Transverse colon (tissue), 4 donors: Measurements from ENCODE around the gene AKAP7. TPM values are rescaled to one million over a fixed set of nuclear protein-coding genes. Genes with fewer than 3 reads are reported as not detected.
"Not testable (repeated sequence)": the region's sequence is repeated elsewhere in the genome, so short reads cannot be mapped to it uniquely, and the experiment has no call there.

Source experiments
- DNase-seq: peaks from one replicate; pipeline ENCODE4 v3.0.0-alpha.2; 2019
- H3K27ac ChIP-seq, 4 donors: fragments of 200-600 bp; sonication (generic); 2 replicates each; pipeline ENCODE4 v1.5.1; 2016 to 2018; ENCODE audit warnings: inconsistent platforms in 4 of 4
- H3K27me3 ChIP-seq: fragments of 200-600 bp; sonication (generic); 2 replicates; pipeline ENCODE4 v1.5.1; 2017; ENCODE audit warnings: inconsistent platforms
- H3K36me3 ChIP-seq, 4 donors: fragments of 200-600 bp; sonication (generic); 2 replicates each; pipeline ENCODE4 v1.5.1; 2017 to 2019; ENCODE audit warnings: inconsistent platforms in 4 of 4
- H3K4me1 ChIP-seq, 4 donors: fragments of 200-600 bp; sonication (generic); 2 replicates each; pipeline ENCODE4 v1.5.1; 2017 to 2020; ENCODE audit warnings: inconsistent platforms in 4 of 4
- H3K4me3 ChIP-seq, 4 donors: fragments of 200-600 bp; sonication (generic); 1 replicate in 1 of 4; 2 replicates in 3 of 4; pipeline versions ENCODE4 v1.5.1 to v1.6.1; 2017 to 2019; ENCODE audit warnings: inconsistent platforms in 4 of 4
- H3K9me3 ChIP-seq, 2 donors: fragments of 200-600 bp; sonication (generic); 2 replicates each; pipeline ENCODE4 v1.5.1; 2017 to 2019; ENCODE audit warnings: inconsistent platforms in 2 of 2
- EP300 ChIP-seq: sonication (generic); formaldehyde crosslinking; IDR thresholded peaks from one replicate; pipeline ENCODE4 v1.6.1; 2017; ENCODE audit warnings: antibody characterized with exemption, low read depth
- POLR2A ChIP-seq: fragments of 450-650 bp; IDR thresholded peaks from one replicate; pipeline ENCODE4 v1.6.1; 2016; ENCODE audit warnings: antibody characterized with exemption, mild to moderate bottlenecking, moderate library complexity
- POLR2AphosphoS5 ChIP-seq, 3 donors: sonication (generic); formaldehyde crosslinking; IDR thresholded peaks; one replicate each; pipeline ENCODE4 v1.6.1; 2016; ENCODE audit warnings: antibody characterized with exemption in 3 of 3
- WGBS, 2 donors: methylation state at CpG; one replicate each; pipeline ENCODE4 v1.1.5; 2018; ENCODE audit warnings: low coverage in 1 of 2; 5-methylcytosine and 5-hydroxymethylcytosine counted together
- in situ Hi-C, 4 donors: fragments of 200-750 bp; cut with MboI; loops; one replicate each; pipeline versions ENCODE4 v1.15.0 to v1.15.1; 2017; ENCODE audit warnings: low sequenced_read_pairs in 3 of 4, low pct_ligation_motif_present in 1 of 4, low pct_unique_long_range_greater_than_20kb in 1 of 4
- intact Hi-C: fragments of 100-400 bp; cut with DNase I; formaldehyde crosslinking; loops from one replicate; pipeline ENCODE4 v1.15.1; 2023; ENCODE audit warnings: low total_unique reads
- total RNA-seq, 4 donors: library from RNA; depleted of rRNA; stranded (reverse); fragments of >200 nt; gene quantifications; one replicate each; pipeline ENCODE4 v1.1.0, GENCODE V29; 2016
- TF ChIP-seq, protein P1 (sequence below), 5 experiments: fragments of 200-600 bp in 3 of 5; fragments of 450-650 bp in 2 of 5; sonication (generic) in 3 of 5; IDR thresholded peaks; 1 replicate in 2 of 5; 2 replicates in 3 of 5; pipeline ENCODE4 v1.5.1; 2016 to 2017; ENCODE audit warnings: antibody characterized with exemption in 5 of 5, inconsistent platforms in 3 of 5, mild to moderate bottlenecking in 2 of 5, moderate library complexity in 1 of 5

AKAP7 gene
- total RNA-seq, 4 donors from 2014 or later: 4.9 to 19.1 (median 12.0) TPM

DNA sequence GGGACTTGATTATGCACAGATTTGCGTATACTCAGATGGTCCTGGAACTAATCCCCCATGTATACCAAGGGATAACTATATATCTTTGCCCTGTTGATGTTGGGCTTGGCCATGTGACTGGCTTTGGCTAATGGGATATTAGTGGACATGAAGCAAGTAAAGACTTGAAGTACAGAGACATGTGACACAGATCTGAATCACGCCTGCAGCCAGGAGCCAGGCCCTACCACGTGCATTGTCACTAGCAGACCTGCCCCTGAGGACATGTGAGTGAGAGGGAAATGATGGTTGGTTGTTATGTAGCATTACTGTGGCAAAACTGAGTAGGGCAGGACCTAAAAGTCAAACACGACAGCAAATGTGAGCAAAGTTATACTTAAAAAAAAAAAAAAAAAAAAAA is 155.7 kb downstream of the AKAP7 start:
- WGBS, 2 donors: 90% methylated on average over 3 to 4 of the region's 4 CpGs

DNA sequence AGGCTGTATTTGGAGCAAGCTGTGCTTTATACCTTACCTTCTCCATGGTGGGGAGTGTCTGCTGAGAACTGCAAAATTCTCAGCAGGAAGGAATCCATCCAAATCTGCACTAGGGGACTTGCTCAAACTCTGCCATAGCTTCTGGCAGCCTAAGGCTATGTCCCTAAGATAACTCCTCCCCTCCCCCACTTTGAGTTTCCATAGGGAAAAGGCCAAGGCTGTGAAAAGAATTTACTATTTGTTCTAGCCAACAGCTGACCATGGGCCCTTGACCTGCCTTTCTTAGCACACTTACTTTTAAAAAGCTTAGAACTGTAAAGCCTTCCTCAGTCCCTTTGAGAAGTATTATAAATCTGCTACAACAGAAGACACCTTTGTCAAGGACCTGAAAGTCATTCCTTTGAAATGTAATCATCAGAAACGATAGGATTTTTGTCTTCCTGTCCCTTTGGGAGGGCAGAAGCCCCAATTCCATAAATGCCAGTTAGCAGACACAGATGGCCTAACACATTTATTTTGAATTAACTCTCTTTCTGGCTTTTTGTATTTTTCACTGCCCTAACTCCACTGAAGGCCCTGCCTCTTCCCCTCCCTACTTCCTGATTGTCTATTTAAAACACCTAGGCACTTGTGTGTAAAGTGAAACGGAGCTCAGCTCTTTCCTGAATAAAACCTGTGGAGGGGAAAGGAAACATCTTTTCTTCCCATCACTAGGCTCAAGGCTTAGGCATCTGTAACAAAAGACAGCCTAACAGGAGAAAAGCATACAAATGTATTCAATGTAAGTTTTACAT is 157.1 kb downstream of the AKAP7 start:
- Histone ChIP-seq H3K27ac (no peak overlapping the region), H3K4me3 (no peak overlapping the region), H3K9me3 (no peaks in the 10 kb centered on the region), H3K27me3 (no peaks in the 10 kb centered on the region), H3K4me1 (peaks cover 0 to 6% (median 0%) of the 10 kb centered on the region in 4 donors), H3K36me3 (no peaks in the 10 kb centered on the region)
- TF ChIP-seq, protein P1, sequence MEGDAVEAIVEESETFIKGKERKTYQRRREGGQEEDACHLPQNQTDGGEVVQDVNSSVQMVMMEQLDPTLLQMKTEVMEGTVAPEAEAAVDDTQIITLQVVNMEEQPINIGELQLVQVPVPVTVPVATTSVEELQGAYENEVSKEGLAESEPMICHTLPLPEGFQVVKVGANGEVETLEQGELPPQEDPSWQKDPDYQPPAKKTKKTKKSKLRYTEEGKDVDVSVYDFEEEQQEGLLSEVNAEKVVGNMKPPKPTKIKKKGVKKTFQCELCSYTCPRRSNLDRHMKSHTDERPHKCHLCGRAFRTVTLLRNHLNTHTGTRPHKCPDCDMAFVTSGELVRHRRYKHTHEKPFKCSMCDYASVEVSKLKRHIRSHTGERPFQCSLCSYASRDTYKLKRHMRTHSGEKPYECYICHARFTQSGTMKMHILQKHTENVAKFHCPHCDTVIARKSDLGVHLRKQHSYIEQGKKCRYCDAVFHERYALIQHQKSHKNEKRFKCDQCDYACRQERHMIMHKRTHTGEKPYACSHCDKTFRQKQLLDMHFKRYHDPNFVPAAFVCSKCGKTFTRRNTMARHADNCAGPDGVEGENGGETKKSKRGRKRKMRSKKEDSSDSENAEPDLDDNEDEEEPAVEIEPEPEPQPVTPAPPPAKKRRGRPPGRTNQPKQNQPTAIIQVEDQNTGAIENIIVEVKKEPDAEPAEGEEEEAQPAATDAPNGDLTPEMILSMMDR (IDR thresholded peaks at IDR 0.05): no peak
- TF ChIP-seq POLR2AphosphoS5 (IDR thresholded peaks at IDR 0.05) (no peak), POLR2A (no peak), EP300 (no peak)
- in situ Hi-C loops (no loop called here), intact Hi-C loops (no loop called here)
- DNase-seq: no peak
- 13 to 32% methylated on average over 2 of the region's 2 CpGs for WGBS, 2 donors

More for the DNA sequence above, 155.7 kb downstream of the AKAP7 start:
- Histone ChIP-seq H3K27me3 (no peaks in the 10 kb centered on the region), H3K9me3 (no peaks in the 10 kb centered on the region), H3K4me1 (peaks cover 0 to 6% (median 0%) of the 10 kb centered on the region in 4 donors), H3K36me3 (no peaks in the 10 kb centered on the region), H3K4me3 (no peak overlapping the region), H3K27ac (no peak overlapping the region)
- intact Hi-C loops: no loop called here
- in situ Hi-C loops: no loop called here
- DNase-seq: no peak
- no peak for TF ChIP-seq EP300
- TF ChIP-seq POLR2A: no peak
- no peak for TF ChIP-seq POLR2AphosphoS5 (IDR thresholded peaks at IDR 0.05)
- TF ChIP-seq, protein P1 (IDR thresholded peaks at IDR 0.05): no peak

DNA sequence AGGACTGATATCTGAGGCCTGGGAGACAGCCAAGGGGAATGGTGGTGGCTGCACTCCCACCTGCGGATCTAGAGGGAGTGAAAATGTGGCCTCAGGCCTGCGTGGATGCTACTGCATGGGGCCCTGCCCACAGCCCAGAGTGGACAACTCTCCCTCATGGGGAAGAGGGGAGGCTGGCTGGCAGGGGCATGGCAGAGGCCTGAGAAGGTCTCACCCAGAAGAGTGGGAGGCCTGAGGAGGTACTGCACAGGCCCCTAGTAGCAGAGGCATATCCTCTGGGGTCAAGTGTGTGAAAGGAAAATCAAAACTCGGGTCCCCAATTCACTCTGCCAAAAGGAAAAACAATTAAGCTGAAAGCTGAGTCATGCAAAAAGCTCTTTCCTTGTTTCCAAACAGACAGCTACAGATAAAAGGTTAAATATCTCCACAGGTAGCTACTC is 158.2 kb downstream of the AKAP7 start:
- Histone ChIP-seq H3K36me3 (no peaks in the 10 kb centered on the region), H3K9me3 (no peaks in the 10 kb centered on the region), H3K4me3 (no peak overlapping the region), H3K27me3 (no peaks in the 10 kb centered on the region), H3K27ac (no peak overlapping the region), H3K4me1 (peaks cover 0 to 6% (median 0%) of the 10 kb centered on the region in 4 donors)
- intact Hi-C loops (no loop called here), in situ Hi-C loops (no loop called here)
- 72% methylated on average over 3 of the region's 3 CpGs; no CpG with 5 or more reads in 1 of the 2 donors for WGBS, 2 donors
- no peak for DNase-seq
- TF ChIP-seq, protein P1 (IDR thresholded peaks at IDR 0.05): no peak
- no peak for TF ChIP-seq EP300
- TF ChIP-seq POLR2AphosphoS5 (IDR thresholded peaks at IDR 0.05): no peak
- no peak for TF ChIP-seq POLR2A

DNA sequence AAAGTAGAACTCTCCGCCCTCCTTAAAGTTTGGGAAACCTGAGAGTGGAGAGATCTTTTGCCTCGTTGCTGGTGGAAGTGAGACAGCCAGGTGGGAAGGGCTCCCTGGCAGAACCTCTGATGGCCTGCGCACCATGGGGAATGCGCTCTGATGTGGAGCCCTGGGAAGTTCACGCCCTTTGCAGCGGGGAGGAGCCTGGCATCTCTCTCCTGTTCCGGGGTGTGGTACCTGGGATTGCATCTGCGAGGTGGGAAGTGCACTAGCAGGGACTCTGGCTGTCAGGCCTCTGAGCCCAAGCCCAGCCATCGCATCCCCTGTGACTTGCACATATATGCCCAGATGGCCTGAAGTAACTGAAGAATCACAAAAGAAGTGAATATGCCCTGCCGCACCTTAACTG is 159.8 kb downstream of the AKAP7 start:
- no peak for DNase-seq
- in situ Hi-C loops: no loop called here
- intact Hi-C loops: no loop called here
- TF ChIP-seq POLR2A: no peak
- TF ChIP-seq POLR2AphosphoS5 (IDR thresholded peaks at IDR 0.05): no peak
- TF ChIP-seq, protein P1 (IDR thresholded peaks at IDR 0.05): no peak
- no peak for TF ChIP-seq EP300
- Histone ChIP-seq H3K27me3 (no peaks in the 10 kb centered on the region), H3K9me3 (no peaks in the 10 kb centered on the region), H3K4me3 (no peak overlapping the region), H3K4me1 (peaks cover 0 to 6% (median 0%) of the 10 kb centered on the region in 4 donors), H3K36me3 (no peaks in the 10 kb centered on the region), H3K27ac (no peak overlapping the region)
- WGBS, 2 donors: 80 to 91% methylated on average over 2 to 10 of the region's 10 CpGs

DNA sequence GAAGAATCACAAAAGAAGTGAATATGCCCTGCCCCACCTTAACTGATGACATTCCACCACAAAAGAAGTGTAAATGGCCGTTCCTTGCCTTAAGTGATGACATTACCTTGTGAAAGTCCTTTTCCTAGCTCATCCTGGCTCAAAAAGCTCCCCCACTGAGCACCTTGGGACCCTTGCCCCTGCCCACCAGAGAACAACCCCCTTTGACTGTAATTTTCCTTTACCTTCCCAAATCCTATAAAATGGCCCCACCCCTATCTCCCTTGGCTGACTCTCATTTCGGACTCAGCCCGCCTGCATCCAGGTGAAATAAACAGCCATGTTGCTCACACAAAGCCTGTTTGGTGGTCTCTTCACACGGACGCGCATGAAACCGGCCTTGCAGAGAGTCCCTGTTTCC is 165.6 kb downstream of the AKAP7 start:
- WGBS, 2 donors: 92% methylated on average over 7 of the region's 7 CpGs; no CpG with 5 or more reads in 1 of the 2 donors
- H3K9me3 ChIP-seq, in situ Hi-C loops, H3K4me3 ChIP-seq, DNase-seq, H3K4me1 ChIP-seq, H3K27ac ChIP-seq, intact Hi-C loops, H3K27me3 ChIP-seq, H3K36me3 ChIP-seq: not testable (repeated sequence)
